GM21367 (cell line): ENCODE data around the gene ULK1.
"Not testable (repeated sequence)": the region's sequence is repeated elsewhere in the genome, so short reads cannot be mapped to it uniquely, and the experiment has no call there.

Experiments used
- ATAC-seq: cut with Tn5 transposase; IDR thresholded peaks from one replicate; pipeline ENCODE4 v1.9.1; 2021; ENCODE audit not compliant: unreplicated experiment

ULK1 gene

DNA sequence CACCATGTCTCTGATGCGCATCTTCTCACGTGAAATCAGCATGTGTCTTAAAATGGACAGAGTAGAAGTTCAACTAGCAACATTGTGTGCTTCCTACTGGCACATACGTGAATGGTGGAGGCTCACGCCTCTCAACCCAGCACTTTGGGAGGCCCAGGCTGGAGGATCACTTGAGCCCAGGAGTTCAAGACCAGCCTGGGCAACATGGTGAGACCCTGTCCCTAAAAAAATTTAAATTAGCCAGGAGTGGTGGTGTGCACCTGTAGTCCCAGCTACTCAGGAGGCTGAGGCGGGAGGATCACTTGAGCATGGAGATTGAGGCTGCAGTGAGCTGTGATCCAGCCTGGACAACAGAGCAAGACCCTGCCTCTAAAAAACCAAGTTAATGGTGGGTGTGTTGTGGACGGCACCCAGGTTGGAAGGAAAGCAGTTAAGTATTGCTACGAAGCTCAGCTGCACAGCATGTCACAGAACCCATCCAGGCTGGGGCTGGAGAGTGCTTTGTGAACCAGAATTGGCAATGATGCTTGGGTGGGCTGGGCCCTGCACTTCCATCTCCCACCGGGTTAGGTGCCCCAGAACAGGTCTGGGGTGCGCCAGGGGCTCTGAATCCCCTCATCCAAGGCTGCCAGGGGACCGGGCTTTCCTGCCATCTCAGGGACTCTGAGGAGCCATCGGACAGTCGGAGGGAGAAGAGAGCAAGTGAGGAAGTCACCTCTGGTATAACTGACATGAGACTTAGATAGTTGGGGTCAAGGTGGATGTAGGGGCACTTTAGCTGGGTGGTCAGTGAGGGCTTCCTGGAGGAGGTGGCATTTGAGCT, 33.0 kb upstream of the ULK1 start:
- ATAC-seq = no peak

DNA sequence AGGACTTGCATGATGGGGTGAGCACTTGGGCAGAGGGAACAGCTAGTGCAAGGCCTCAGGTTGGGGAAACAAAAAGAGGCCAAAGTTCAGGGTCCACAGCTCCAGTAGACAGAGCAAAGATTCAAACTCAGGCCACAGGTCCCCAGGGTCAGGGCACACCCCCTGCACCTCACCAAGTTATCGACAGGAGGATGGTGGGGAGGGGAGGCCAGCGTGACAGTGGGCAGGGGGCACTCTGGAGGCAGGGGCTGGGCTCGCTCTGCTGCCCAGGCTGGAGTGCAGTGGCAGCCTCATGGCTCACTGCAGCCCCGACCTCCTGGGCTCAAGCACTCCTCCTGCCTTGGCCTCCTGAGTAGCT, 32.4 kb upstream of the ULK1 start:
- ATAC-seq = no peak

DNA sequence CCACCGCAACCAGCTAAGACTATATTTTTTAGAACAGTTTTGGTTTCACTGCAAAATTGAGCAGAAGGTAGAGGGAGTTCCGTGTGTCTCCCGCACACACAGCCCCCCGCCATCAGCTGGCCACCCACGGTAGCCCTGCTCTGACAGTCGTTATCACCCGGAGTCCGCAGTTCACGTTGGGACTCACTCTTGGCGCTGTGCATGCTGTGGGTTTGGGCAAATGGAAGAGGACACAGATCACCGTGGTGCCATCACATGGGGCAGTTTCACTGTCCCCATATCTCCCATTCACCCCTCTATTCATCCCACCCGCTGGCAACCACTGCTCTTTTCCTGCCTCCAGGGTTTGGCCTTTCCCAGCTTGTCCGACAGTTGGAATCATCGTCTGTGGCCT, 31.8 kb upstream of the ULK1 start:
- ATAC-seq = no peak

DNA sequence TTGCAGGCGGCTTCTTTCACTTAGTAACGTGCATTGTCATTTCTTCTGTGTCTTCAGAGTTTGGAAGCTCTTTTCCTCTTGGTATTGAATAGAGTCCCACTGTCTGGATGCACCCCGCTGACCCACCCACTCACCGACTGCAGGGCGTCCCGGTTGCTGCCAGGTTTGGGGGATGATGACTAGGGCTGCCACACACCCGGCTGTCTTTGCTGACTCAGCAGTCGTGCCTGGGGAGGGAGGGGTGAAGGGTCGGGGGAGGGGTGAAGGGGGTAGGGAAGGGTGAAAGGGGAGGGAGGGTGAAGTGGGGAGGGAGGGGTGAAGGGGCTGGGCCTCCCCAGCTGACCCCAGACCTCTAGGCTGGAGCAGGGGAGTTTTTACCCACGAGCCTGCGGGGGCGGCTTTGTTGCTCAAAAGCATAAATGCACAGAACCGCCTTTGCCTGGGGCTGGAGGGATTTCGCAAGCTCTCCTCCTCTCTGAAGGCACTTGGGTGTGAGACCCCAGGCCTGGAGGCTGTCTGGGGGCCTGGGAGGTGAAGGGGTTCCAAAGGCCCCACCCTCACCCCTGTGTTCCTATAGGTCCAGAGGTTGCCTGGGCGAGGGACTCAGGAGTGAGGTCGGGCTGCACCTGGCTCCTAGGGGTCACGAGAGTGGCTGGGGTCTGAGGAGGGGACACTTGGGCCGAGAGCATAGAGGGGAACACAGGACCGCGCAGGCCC, 31.3 kb upstream of the ULK1 start:
- no peak for ATAC-seq

DNA sequence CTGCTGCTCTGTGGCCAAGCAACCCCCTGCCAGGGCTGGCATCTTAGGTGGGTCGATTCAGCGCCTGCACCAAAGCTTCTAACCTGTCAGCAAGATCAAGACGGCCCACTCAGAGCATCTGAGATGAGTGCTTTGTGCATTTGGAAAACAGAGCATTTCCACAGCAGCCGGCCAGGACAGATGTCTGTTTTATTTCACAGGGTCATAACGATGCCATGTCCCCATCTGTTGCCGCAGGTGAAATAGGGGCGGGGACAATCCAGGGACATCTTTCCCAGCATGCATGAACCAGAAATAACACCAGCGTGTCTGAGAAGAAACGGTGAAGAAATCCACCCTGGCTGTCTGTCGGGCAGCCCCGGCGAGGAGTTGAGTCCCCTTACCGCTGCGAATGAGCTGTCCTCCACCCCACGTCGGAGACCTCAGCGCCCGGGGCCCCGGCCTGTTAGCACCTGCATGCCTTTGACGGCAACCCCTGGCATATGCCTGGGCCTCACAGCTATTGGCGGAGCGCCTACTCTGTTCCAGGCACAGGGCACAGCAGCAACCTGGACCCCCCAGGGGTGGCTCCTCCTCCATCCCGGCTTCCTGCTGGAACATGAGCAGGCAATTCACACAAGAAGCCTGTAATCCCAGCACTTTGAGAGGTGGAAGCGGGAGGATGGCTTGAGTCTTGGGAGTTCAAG, 30.6 kb upstream of the ULK1 start:
- ATAC-seq = no peak

DNA sequence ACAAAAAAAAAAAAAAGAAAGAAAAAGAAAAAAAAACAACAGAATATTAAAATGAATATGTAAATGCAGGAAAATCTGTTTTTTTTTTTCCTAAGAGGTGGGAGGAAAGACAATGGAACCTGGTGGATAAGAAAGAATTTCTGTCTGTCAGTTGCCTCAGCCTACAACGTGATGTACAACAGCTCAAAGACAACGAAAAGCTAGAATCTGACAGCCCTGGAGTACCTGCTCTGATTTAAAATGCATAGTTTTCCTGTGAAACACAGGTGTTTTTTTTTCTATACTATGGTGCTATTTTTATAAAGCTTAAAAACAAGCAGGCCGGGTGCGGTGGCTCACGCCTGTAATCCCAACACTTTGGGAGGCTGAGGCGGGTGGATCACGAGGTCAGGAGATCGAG, 30.0 kb upstream of the ULK1 start:
- ATAC-seq = no peak

DNA sequence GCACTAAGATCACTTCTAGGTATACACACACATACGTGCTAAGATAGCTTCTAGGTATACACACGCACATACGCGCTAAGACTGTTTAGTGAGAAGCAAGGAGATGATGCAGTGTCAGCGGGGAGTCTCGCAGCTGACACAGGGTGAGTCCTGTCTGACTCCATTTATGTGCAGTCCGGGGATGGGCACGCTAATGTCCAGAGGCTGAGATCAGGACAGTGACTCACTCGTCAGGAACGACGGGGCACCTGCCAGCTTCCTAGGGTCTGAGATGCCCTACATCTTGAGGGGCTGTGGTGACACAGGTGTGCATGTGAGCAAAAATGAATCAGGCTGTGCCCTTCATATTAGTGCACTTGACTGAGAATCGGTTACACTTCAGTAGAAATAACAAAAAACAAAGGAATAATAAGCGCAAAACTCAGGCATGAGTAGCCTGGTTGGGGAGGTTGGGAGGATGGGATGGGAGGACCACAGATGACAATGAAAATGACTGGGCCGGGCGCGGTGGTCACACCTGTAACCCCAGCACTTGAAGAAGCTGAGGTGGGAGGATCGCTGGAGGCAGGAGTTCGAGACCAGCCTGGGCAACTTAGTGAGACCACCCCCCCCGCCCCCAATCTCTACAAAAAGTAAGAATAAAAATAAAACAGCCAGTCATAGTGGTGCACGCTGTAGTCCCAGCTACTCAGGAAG, 29.1 kb upstream of the ULK1 start:
- no peak for ATAC-seq

DNA sequence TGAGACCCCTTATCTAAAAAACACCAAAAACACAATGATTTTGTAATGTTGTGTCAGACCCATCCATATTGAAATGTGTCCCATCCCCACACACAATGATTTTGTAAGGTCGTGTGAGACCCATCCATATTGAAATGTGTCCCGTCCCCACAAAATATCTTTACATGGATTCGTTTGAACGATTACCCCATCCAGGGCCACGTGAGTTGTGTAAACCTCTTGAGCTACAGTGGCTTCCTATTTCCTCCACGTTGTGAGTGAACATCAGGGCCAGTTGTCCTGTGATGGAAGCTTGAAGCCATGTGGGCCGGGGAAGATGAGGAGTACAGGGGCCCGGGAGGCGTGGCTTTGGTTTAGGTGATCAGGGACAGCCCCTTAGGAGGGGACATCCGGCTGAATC, 27.0 kb upstream of the ULK1 start:
- no peak for ATAC-seq

DNA sequence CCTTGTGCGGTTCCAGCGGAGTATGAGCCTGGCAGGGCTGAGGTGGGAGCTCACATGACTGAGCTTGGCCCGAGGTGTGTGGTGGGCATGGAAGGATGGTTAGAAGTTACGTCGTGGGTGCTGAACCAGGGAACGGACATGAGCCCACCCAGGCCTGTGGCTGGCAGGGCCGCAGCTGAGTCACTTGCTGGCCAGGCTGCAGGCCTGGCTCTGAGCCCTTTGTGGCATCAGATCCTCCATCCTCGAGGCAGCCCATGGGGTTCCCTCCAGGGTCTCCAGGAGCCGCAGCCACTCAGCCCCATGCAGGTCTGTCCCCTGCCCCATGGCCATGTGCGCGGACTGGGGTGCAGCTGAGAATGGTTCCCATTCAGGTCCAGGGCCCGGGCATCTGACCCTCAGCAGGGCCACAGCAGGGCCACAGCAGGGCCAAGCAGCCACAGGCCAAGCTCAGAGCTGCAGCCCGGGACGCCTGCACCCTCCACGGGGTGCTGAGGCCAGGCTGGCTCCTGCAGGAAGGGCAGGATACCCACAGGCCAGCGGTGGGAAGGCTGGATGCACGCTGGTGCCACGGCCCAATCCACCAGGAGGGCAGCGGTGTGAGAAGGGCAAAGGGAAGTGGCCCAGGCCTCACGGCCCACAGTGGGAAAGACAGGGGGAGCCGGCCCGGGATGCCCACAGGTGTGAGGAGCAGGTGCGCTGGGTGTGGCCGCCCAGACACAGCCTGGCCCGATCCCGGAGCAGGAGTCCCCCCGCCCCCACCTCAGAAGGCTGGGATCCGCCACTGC, 26.3 kb upstream of the ULK1 start:
- ATAC-seq = no peak

DNA sequence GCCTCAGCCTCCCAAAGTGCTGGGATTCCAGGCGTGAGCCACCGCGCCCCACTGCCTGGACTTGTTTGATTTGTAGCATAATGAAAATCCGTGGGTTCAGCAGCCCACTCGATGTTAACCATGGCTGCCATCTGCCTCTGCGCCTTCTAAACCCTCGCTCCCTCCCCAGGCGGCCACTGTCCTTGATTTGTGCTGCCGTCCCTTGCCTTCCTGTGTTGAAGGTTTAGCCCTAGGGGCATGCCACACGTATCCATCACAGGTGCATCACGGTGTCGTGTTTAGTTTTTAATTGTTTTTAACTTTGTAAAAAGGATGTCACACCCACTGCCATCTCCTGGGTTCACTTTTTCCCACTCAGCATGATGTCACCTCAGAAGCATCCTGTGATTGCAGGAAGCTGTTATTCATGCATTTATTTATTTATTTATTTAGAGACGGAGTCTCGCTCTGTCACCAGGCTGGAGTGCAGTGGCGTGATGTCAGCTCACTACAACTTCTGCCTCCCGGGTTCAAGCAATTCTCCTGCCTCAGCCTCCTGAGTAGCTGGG, 24.5 kb upstream of the ULK1 start:
- ATAC-seq = no peak

DNA sequence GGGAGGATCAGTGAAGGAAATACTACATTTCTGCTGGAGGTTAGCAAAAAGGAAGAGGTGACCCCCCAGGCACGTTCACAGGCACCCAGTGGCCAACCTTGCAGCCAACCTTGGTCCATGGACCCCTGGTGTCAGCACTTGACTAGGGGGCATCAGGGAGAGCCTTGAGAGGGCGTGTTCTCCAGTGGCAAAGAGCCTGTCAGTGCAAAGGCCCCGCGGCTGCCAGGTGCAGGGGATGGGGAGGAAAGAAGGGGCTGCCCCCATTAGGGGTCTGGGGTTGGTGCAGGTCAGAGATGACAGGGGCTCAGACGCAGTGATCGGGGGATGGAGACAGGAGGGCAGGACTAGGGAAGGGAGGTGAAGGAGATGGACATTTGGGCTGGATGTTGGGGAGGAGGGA, 22.7 kb upstream of the ULK1 start:
- no peak for ATAC-seq

DNA sequence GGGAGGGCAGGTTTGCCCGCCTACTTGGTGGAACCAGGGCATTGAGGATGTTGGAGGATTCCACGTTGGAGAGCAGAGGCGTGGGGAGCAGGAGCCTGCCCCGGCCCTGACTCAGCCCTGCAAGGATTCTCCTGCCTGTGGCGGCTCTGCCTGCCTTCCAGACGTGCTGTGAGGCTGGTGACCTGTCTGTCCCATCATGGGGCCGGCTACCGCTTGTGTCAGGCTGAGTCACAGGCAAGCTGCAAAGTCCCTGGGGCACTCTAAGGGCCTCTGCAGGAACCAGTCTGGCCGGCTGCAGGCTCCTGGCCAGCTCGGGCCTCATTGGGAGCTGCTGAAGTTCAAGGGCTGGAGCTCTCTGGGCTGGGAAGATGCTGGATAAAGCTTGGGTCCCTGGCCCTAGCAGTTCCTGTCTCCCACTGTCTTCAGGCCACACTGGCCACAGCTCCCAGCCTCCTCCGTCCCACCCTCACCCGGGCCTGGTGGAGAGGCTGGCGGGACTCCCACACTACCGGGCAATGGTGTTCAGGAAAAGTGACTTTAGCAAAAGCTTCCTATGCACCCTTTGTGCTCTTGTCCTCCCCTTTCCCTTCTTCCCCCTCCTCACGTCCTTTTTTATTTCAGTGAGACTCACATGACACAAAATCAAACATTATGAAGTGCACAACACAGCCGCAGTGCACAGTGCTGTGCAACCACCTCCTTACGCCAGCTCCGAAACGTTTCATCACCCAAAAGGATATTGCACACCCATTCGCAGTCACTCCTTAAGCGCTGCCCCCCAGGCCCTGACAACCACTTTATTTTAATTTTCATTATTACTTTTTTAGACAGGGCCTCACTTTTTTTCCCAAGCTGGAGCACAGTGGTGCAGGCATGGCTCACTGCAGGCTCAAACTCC, 22.0 kb upstream of the ULK1 start:
- no peak for ATAC-seq

DNA sequence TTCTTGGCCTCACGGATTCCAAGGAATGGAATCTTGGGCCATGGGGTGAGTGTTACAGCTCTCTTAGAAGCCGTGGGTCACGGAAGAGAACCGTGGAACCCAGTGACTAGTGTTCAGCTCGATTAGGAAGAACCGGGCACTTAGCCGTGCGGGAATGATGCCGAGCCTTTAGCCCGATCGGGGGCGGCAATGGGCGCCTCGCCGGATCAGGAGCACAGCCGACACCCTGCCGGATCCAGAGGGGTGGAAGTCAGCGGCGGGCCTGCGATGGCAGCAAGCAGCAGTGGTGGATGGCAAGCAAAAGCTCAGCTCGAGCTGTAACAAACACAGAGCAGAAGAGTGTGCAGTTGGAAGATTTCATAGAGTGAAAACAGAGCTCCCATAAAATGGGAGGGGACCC, 21.1 kb upstream of the ULK1 start:
- ATAC-seq = no peak

DNA sequence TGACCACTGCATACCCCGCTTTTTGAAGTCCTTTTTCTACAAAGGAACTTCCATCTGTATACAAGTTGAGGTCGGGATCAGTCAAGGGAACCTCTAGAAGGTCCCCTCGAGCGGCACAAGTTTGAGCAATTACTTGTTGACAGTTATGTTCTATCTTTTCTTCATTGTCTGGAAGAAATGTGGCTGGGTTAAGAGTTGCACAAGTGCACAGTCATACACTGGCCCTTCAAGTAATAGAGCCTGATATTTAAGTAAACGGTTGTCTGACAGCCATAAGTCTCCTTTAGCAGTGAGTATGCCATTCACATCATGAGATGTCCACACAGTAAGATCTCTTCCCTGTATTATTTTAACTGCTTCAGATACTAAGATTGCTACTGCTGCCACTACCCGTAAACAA, 19.4 kb upstream of the ULK1 start:
- ATAC-seq = not testable (repeated sequence)

DNA sequence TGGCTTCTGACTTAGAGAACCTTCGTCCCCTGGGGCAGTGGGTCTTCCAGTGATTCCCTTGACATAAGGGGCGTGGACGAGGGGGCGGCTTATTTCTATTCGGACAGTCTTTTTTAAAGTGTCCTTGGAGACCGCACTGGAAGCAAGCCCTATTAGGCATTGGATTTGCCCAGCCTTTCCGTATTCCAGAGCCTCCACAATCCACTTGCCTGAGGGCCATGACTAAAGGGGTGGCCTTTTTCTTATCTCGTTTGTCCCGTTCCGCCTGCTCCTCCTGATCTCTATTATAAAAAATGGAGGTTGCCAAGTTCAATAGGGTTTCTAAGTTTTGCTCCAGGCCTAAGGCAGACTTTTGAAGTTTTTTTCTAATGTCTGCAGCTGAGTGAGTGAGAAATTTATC, 17.2 kb upstream of the ULK1 start:
- ATAC-seq = not testable (repeated sequence)

DNA sequence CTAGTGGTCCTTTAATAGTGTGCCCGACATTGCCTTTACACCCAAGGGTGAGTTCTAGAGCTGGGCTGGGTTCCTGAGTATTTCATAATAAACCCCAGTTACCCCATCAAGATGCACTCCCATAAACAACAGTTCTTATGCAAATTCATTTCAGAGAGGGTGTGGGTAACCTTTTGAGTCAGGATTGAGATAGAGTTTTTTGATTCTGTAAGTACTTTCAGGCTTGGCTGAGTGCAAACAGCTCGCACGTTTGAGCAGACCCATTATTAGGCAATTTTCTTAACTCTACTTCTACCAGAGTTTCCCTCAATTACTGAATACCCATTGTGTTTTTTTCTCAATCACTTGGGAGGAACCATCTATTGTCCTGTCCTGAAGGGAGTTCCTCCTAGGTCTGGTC, 16.0 kb upstream of the ULK1 start:
- ATAC-seq = not testable (repeated sequence)

DNA sequence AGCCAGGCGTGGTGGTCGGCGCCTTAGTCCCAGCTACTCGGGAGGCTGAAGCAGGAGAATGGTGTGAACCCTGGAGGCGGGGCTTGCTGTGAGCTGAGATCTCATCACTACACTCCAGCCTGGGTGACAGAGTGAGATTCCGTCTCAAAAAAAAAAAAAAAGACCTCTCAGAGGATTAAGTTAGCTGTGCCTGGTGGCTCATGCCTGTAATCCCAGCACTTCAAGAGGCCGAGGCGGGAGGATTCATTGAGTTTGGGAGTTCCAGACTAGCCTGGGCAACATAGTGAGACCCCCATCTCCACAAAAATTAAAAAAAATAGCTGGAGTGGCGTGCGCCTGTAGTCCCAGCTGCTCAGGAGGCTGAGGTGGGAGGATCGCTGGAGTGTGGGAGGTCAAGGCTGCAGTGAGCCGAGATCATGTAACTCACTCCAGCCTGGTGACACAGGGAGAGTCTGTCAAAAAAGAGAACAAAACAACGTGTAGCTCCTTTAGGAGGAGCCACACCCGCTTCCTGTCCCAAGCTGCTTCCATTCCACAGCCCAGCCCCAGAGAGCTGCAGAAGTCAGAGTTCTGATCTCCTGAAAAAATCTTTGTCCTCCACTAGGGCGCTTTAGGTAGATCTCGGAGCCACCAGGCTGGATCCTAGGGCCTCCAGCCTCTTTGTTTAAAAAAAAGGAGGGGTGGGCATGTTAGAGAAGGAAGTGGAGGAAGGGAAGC, 11.5 kb upstream of the ULK1 start:
- no peak for ATAC-seq

DNA sequence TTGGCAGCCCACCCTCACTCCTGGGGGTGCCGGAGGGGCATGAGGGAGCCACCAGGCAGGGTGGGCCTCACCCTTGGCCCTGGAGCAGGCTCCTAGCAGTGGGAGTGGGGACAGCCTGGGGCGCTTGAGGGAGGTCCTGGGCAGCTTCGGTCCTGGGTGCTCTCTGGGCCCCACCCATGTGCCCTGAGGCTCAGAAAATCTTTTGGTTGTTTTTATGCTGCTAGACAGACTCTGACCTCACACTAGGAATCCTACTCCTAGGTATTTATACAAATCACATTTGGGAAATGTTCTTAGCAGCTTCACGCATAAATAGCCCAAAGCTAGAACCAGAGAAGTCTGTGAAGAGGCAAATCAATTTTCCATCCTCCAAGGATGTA, 10.9 kb upstream of the ULK1 start:
- ATAC-seq = no peak

DNA sequence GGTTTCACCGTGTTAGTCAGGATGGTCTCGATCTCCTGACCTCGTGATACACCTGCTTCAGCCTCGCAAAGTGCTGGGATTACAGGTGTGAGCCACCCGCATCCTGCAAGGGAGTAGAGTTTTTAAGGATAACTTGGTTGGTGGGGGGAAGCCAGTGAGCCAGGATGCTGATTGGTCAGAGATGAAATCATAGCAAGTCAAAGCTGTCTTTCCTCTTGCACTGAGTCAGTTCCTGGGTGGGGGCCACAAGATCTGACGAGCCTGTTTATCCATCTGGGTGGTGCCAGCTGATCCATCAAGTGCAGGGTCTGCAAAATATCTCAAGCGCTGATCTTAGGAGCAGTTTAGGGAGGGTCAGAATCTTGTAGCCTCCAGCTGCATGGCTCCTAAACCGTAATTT, 9.3 kb upstream of the ULK1 start:
- not testable (repeated sequence) for ATAC-seq
